HG02884 (cell line): ENCODE data around the gene LETM1.

Experiments used
- ATAC-seq: cut with Tn5 transposase; IDR thresholded peaks from one replicate; pipeline ENCODE4 v1.9.1; 2021; ENCODE audit warnings: mild to moderate bottlenecking, moderate library complexity; ENCODE audit not compliant: unreplicated experiment

Gene LETM1

DNA sequence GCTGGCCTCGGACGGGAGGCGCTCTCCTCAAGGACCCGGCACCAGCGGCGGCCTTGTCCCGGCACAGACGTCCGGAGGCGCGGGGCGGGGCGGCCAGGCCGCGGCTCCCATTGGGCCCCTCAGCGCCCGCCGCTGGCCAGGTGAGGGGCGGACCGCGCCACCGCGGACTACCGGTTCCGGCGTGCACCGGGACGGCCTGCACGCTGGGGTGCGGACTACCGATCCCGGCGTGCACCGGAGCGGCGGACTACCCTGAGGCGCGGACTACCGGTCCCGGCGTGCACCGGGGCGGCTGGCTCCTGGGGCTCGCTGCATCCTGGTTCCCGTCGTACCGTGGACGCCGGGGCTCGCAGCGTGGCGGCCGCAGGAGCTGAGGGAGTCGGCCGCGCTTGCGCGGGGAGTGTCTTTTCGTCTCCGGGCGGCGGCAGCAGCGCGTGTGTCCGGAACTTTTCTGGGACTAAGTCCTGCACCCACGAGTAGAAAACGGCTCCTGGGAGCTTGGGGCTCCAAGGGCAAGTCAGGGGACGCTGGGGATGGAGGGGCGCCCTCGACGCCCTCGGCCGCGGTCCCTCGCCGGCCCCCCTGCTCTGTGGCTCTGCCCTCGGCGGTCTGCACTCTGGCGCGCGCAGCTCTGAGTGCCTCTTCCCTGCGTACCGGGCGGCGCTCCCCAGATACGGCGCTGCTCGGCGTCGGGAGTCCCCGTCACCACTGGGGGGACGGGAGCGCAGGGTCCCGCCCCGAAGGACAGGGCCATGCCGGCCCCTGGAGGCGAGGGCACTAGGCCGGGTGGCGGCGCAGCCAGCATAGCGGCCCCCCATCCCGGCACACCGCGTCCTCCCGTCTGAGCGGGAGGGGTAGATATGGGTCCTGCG, at the start of gene LETM1:
LETM1 (minus strand) TSS at position 86 of the 872 bp plus-strand sequence. CDS start 206 bp downstream, outside the sequence.
- peak; percentile 82 for ATAC-seq

DNA sequence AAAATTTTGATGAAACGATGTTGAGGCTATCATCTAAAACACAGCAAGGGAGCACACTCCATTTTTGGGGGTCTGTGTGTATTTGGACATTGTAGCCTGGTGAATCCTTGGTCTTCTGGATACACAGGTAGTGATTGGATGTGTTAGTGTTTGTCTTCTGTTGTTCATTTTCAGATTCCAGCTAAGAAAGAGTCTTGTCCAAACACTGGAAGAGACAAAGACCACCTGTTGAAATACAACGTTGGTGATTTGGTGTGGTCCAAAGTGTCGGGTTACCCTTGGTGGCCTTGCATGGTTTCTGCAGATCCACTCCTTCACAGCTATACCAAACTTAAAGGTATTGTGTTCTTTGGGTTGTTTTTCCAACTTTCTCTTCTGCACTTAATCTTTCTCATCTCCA, 48.1 kb upstream of the LETM1 start:
- ATAC-seq, result no peak

DNA sequence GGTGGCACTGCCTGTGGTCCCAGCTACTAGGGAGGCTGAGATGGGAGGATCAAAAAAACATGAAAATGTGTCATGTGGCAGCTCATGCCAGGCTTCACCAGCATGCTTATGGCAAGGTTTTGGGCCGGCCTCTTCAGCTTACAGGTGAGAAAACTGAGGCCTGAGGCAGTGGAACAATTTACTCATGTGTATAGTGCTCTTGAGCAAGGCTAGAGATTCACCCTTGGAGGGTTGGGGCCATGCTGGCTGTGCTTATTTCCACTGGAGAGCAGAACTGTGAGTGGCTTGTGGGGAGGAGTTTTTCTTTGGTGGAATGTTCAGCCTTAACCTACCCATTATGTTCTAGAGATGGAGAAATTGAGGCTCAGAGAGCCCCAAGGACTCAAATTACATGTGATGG, 47.1 kb upstream of the LETM1 start:
- no peak for ATAC-seq

DNA sequence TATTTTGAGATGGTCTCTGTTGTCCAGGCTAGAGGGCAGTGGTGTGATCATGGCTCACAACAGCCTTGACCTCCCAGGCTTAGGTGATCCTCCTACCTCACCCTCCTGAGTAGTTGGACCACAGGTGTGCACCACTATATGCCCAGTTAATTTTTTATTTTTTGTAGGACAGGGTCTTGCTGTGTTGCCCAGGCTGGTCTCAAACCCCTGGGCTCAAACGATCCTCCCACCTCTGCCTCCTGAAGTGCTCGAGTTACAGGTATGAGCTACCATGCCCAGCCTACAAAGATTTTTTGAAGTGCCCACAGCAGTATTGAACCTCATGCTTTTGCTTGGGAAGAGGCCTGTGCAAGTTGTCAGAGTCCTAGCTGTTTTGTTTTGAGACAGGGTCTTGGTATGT, 46.3 kb upstream of the LETM1 start:
- no peak for ATAC-seq

DNA sequence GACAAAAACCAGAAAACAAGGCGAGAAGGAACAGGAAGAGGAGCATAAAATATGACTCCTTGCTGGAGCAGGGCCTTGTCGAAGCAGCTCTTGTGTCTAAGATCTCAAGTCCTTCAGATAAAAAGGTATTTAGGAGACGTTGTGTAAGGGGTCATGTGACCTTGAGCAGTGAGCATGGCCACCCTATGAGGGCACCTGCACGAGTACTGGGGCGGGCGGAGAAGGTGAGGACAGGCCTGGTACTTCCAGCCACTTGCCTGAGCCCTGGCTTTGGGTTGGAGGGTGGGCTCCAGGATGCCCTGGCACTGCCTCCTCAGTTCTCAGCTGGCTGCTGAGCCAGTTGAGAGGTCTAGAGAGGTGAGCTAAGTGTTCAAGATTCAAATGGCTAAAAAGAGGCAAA, 45.2 kb upstream of the LETM1 start:
- ATAC-seq, result no peak

DNA sequence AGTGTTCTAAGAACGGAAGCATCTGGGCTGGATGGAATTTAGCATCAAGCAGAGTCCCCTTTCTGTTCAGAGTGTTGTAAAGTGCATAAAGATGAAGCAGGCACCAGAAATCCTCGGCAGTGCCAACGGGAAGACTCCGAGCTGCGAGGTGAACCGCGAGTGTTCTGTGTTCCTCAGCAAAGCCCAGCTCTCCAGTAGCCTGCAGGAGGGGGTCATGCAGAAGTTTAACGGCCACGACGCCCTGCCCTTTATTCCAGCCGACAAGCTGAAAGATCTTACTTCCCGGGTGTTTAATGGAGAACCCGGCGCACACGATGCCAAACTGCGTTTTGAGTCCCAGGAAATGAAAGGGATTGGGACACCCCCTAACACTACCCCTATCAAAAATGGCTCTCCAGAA, 44.7 kb upstream of the LETM1 start:
- no peak for ATAC-seq

DNA sequence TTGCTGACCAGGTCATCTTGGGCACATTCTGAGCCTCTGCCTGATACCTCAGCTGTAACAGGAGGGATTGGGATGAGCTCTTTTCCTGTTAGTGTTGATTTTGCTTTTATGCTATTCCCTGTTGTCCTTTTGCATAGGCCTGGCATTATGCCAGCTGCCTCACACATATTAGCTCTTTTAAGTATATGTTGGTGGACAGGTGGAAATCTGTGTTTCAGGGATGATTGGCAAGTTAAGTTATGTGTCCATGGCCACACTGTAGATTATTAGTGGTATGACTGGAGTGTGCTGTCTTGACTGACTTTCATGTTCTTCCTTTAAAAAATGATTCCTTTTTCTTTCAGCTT, 44.1 kb upstream of the LETM1 start:
- ATAC-seq, result no peak

DNA sequence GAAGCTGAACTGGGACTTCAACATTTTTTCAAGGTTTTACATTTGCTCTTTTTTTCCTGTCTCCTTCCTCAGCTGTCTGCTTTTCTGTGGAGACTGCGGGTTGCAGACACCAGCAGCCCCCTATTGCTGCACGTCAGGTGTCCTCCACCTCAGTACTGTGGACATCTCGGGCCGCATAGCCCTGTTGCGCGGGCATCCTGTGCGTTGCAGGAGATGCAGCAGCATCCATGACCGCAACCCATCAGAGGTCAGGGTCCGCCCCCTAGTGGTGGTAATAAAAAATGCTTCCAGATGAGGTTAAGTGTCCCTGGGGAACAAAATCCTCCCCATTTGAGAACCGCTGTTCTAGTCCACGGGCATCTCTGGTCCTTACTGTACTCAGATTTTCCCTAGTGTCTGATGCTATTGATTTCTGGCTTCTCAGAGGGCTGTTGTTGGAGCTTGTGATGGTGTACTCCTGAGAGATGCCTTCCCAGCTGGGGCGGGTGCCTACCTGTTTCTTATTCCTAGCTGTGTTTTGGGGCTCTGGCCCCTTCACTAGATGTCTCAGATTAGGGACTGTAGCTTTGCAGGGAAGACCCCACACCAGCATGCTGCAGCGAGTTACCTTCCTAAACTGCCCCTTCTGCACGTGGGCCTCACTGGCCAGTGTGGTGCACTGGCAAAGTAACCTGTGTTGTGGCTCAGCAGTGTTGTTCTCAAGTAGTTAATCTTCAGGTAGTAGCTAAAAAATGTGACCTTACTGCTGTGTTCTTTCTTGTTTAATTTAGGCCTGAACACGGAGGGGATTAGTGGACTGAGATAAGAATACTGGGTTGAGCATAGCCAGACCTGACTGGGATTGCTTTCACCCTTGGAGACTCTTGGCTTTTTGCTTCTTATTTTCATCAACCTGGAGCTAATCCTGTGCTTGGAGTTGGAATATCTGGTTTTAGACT, 43.5 kb upstream of the LETM1 start:
- ATAC-seq, result peak; percentile 75

DNA sequence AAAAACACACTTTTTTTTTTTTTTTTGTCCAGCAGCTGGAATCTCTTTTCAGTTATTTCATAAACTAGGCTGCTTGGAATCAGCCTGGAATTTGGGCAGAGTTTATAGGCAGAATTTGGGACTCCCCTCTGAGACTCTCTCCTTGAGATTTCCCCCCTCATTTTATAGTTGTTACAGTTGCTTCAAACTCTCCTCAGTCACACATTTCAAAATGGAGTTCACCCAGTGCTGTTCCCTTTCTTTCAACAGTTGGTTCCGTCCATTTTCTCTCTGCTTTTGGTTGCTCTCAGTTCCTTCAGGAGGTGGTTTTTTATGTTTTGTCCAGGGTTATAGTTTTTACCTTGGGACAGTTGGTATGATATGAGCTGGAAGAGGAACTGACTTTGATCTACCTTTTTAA, 42.7 kb upstream of the LETM1 start:
- no peak for ATAC-seq

DNA sequence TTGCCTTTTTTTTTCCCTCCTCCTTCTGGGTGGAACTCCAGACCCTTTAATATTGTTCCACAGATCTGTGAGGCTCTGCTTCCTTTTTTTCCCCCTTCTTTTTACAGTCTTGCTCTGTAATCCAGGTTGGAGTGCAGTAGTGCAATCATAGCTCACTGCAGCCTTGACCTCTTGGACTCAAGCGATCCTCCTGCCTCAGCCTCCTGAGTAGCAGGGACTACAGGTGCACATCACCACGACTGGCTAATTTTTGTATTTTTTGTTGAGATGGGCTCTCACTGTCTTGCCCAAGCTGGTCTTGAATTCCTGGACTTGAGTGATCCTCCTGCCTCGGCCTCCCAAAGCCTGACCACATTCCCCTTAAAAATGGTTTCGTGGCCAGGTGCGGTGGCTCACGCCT, 42.1 kb upstream of the LETM1 start:
- ATAC-seq, result no peak

DNA sequence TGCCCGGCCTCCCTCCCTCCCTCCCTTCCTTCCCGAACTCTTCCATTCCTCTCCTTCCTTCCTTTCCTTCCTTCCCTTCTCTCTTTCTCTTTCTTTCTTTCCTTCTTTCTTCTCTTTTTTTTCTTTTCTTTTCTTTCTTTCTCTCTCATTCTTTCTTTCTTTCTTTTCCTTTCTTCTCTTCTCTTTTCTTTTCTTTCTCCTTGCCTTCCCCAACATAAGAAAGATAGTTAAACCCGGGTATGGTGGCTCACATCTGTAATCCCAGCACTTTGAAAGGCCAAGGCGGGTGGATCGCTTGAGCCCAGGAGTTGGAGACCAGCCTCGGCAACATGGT, 40.7 kb upstream of the LETM1 start:
- ATAC-seq, result no peak

DNA sequence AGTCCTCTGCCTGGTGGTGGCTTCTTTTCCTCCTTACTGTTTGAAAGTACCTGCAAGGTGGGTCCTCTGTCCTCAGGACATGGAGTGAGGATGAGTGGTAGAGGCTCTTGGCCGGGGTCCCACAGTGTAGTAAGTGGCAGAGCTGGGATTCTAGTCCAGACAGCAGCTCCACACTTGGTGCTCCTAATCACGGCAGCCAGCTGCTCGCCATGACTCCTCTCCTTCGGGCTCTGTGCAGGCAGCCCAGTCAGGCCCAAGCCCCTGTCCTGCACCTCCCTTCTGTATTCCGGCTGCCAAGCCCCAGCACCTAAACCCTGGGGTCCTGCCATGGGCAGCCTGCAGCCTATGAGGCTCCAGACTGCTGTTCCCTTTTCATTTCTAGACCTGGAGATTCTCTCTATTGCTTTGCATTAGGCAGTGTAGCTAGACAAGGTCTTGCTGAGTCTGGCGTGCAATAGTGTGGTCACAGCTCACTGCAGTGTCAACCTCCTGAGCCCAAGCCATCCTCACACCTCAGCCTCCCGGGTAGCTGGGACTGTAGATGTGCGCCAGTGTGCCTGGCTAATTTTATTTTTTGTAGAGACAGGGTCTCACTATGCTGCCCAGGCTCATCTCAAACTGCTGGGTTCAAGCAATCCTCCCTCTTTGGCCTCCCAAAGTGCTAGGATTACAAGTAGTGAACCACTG, 40.2 kb upstream of the LETM1 start:
- no peak for ATAC-seq

DNA sequence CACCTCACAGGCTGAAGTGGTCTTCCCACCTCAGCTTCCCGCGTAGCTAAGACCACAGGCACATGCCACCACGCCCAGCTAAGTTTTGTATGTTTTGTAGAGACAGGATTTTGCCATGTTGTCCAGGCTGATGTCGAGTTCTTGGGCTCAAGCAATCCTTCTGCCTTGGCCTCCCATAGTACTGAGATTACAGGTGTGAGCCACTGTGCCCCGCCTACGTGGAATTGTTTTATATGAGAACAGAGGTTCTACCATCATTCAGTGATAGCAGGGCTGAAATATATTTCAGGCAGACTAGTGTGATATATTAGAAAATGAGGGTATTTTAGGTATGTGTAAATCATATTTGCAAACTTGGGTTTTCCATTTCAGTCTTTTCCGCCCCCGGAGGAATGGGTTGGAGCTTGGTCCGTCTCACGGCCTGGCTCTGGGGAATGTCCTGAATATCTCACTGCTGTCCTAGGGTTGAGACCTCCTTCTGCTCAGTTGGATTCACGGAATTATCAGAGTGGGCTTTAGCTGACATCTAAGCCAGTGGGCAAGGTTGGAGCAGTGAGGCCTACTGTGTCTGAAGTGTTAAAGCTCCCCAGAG, 35.1 kb upstream of the LETM1 start:
- ATAC-seq, result no peak

DNA sequence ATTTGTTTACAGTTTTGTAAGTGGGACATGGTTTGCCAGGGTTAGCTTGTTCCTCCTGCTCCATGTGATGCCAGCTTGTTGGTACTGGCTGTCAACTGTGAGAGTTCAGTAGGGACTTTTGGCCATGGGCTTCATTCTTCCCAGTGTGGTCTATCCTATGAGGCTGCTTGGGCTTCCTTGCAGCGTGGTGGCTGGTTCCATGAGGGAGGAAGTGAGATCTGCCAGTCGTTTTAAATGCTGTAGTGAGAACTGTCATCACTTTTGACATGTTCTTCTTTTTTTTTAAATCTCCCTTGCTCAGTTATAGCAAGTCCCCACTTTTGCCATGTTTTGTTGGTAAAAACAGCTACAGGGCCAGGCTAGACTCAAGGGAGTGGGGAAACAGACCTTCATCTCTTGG, 31.1 kb upstream of the LETM1 start:
- ATAC-seq, result no peak

DNA sequence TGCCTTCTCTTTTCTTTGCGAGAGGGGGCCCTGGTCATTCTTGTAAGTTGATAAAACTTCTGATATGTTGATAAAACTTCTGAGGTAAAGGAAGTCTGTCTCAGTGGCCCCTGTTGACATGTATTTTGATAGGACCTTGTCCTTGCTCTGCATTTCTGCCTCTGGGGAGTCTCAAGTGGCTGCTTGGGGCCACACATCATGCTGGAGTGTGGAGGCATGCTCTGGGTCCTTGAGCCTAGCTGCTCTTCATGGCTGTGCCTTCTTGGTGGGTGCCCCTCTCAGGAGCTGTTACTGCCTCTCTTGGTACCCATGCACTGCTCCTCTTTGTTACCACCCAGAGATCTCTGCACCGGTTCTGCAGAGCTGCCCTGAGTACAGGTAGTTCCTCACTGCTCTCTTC, 29.5 kb upstream of the LETM1 start:
- ATAC-seq, result no peak

DNA sequence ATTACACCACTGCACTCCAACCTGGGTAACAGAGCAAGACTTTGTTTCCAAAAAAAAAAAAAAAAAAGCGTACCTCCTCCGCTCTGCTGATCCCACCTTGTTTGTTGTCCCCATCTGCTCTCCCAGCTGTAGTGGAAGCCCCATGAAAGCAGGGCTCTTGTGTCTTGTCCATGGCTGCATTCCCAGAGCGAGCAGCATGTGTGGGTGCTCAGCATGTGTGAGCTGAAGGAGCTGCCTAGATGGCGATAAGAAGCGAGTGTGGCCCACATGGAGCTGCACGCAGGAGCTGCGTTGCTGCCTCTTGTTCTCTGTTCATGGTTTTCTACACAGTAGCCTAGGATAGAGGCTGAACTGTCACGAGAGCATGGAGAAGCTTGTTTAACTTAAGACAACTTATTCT, 27.6 kb upstream of the LETM1 start:
- no peak for ATAC-seq

DNA sequence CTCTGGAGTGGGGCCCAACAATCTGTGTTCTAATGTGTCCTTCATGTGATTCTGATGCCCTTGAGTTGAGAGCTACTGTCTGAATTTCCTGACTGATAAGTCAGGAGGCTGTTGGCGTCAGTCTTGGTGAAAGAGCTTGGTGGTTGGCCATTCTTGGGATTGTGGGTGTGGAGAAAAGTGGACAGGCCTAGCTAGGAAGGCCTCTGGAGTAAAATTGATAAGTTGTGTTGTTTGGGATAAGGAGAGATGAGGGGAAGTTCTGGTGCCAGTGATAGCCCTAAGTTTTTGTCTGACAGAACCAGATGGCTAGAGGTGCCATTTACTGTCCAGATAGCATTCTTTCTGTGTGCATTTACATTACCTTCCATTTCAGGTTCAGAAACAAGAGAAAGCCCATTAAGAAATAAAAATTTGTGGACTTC, 26.9 kb upstream of the LETM1 start:
- no peak for ATAC-seq

DNA sequence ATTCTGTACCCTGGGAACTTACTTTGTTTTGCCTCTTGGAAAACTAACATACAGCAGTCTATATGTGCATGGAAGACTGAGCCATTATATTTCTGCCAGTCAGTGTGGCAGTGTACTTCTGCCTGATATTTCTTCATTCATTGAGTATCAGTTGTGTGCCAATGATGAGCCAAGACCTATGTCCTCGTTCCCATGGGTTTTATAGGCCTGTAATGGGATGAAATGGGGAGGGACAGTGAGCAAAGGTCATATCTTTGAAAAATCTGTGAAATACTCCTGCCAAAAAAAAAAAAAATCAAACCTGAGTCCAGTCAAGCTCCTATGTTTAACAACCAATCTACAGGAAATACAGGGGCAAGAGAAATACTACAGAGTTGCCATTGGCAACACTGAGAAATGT, 24.4 kb upstream of the LETM1 start:
- ATAC-seq, result no peak

DNA sequence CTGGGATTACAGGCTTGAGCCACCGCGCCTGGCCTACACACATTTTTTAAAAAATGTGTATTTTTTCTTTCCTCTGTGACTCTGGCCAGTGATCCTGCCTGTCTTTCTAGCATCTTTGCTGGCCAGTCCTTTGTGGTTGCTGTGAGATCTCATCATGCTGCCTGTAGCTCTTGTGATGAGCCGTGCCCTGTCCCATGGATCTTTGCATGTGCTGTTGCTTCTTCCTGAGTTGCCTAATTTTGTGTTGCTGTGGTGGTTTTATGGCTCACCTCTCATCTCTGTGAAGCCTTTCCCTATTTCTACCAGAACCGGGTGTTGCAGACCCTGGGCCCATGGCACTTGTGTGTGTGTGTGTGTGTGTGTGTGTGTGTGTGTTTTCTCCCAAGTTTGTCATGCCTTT, 23.5 kb upstream of the LETM1 start:
- no peak for ATAC-seq

DNA sequence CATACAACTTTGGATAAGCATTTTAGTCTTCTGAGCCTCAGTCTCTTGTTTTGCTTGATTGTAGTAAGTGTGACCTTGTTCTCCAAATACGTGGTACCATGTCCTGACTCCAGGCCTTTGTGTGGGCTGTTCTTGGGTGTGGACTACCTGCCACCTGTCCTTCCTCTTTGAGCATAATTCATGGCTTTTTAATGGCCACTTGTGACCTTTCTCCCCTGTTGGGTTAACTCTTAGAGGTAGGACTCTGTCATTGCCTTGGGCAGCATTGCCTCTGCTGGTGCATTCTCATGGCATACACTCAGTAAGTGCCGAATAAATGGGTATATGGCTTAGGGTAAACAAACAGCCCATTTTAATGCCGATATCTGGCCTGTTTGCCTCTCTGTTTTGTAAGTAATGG, 18.2 kb upstream of the LETM1 start:
- ATAC-seq, result no peak

DNA sequence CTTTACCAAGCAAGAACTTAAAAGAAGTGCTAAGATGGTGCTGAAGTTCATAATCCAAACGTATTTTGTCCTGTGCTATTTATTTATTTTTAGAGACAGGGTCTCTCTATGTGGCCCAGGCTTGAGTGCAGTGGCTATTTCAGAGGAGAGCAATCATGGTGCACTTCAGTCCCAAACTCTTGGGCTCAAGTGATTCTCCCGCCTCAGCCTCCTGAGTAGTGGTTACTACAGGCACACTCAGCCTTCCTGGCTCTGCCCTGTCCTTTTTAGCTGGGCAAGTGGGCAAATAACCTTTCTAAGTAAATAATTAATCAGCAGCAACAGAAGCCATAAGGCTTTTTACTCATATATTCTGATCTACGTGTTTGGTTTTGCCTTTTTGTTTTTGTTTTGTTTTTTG, 17.8 kb upstream of the LETM1 start:
- no peak for ATAC-seq
